Fibroblast of lung (primary cell): ENCODE measurements around the gene MOSPD3. TPM values are rescaled to one million over a fixed set of nuclear protein-coding genes. Genes with fewer than 3 reads are reported as not detected.

Experiments used
- DNase-seq, 2 donors: peaks; one replicate each; pipeline versions ENCODE4 v3.0.0 to v3.0.0-alpha.2; 2010; ENCODE audit warnings: low read depth in 2 of 2
- H2AFZ ChIP-seq: 2 replicates; pipeline ENCODE4 v1.5.1; 2012; ENCODE audit warnings: low read length, control low read depth, inconsistent platforms
- H3K27ac ChIP-seq: 2 replicates; pipeline ENCODE4 v1.5.1; 2011; ENCODE audit warnings: low read length, control low read depth; ENCODE audit not compliant: insufficient read depth
- H3K27me3 ChIP-seq: 2 replicates; pipeline ENCODE4 v1.5.1; 2011; ENCODE audit warnings: mild to moderate bottlenecking, low read length; ENCODE audit not compliant: control insufficient read depth, insufficient read depth
- H3K36me3 ChIP-seq: 2 replicates; pipeline ENCODE4 v1.5.1; 2011; ENCODE audit warnings: low read length; ENCODE audit not compliant: control insufficient read depth, insufficient read depth
- H3K4me1 ChIP-seq: 2 replicates; pipeline ENCODE4 v1.5.1; 2011; ENCODE audit warnings: low read length; ENCODE audit not compliant: control insufficient read depth, insufficient read depth; ENCODE audit errors: extremely low read depth
- H3K4me2 ChIP-seq: 2 replicates; pipeline ENCODE4 v1.5.1; 2011; ENCODE audit warnings: low read length, control low read depth; ENCODE audit not compliant: insufficient read depth; ENCODE audit errors: extremely low read depth
- H3K4me3 ChIP-seq, 4 experiments: fragments of 200-600 bp in 1 of 4; sonication (generic) in 1 of 4; replicated peaks in 1 of 4; 2 replicates each; pipeline ENCODE4 v1.5.1; 2011 to 2016; ENCODE audit warnings: low read length in 4 of 4, low read depth in 3 of 4, mild to moderate bottlenecking in 3 of 4, control low read depth in 2 of 4, inconsistent platforms in 1 of 4, mixed read lengths in 1 of 4; ENCODE audit not compliant: insufficient read depth in 1 of 4; ENCODE audit errors: control extremely low read depth in 1 of 4
- H3K79me2 ChIP-seq: 2 replicates; pipeline ENCODE4 v1.5.1; 2012; ENCODE audit warnings: mild to moderate bottlenecking, low read length, inconsistent platforms; ENCODE audit not compliant: control insufficient read depth, insufficient read depth
- H3K9ac ChIP-seq: 2 replicates; pipeline ENCODE4 v1.5.1; 2011; ENCODE audit warnings: mild to moderate bottlenecking, low read length, control low read depth; ENCODE audit not compliant: insufficient read depth
- H3K9me3 ChIP-seq: 2 replicates; pipeline ENCODE4 v1.5.1; 2012; ENCODE audit warnings: low read depth, low read length; ENCODE audit not compliant: control insufficient read depth, insufficient read depth
- H4K20me1 ChIP-seq: 2 replicates; pipeline ENCODE4 v1.5.1; 2011; ENCODE audit warnings: low read length; ENCODE audit not compliant: control insufficient read depth, insufficient read depth; ENCODE audit errors: extremely low read depth
- EZH2 ChIP-seq: IDR thresholded peaks from 2 replicates; pipeline ENCODE4 v1.5.1; 2012; ENCODE audit warnings: low read length, control low read depth, mild to moderate bottlenecking; ENCODE audit errors: missing control alignments
- polyA plus RNA-seq, 2 donors: library from polyadenylated mRNA; depleted of rRNA in 1 of 2; stranded (reverse) in 1 of 2; unstranded in 1 of 2; fragments of >200 nt; gene quantifications; 2 replicates each; pipeline ENCODE4 v1.2.1, GENCODE V29; 2011 to 2012; ENCODE audit warnings: missing spikeins in 1 of 2
- total RNA-seq: library from RNA; depleted of rRNA; stranded (reverse); fragments of >200 nt; gene quantifications from 2 replicates; pipeline ENCODE4 v1.2.1, GENCODE V29; 2014
- TF ChIP-seq, protein P1 (sequence below), 2 donors: IDR thresholded peaks in 1 of 2; conservative IDR thresholded peaks in 1 of 2; 1 replicate in 1 of 2; 2 replicates in 1 of 2; pipeline ENCODE4 v1.5.1; 2011 to 2012; ENCODE audit warnings: low read length in 2 of 2, control low read depth in 1 of 2, inconsistent platforms in 1 of 2, low read depth in 1 of 2, mild to moderate bottlenecking in 1 of 2

The MOSPD3 gene
- total and polyA plus RNA-seq, 2 donors (not counting 1 experiment from before 2014, with no cell fraction given), result 5.9 to 12.8 TPM

DNA sequence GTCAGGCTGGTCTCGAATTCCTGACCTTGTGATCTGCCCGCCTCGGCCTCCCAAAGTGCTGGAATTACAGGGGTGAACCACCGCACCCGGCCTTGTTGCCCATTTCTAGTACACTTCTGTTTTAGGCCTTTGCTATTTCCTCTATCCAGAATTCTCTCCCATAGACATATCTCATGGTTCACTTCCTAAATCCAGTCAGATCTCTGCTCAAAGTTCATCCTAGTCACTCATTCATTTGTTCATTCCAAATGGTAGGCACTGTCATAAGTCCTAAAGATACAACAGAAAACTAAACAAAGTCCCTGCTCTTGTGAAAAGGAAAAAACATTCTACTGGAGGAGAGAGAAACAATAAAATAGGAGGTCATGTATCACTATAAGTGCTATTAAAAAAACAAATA is 2.4 kb upstream of the MOSPD3 start:
- Histone ChIP-seq H3K27ac (no peak overlapping the region), H3K4me2 (no peak overlapping the region), H3K9me3 (no peaks in the 10 kb centered on the region), H4K20me1 (no peaks in the 10 kb centered on the region), H3K9ac (no peak overlapping the region), H3K4me3 (no peak overlapping the region), H3K4me1 (peaks cover 2% of the 10 kb centered on the region), H2AFZ (no peak overlapping the region), H3K27me3 (no peaks in the 10 kb centered on the region), H3K79me2 (peaks cover 4% of the 10 kb centered on the region), H3K36me3 (peaks cover 19% of the 10 kb centered on the region)
- TF ChIP-seq, protein P1, sequence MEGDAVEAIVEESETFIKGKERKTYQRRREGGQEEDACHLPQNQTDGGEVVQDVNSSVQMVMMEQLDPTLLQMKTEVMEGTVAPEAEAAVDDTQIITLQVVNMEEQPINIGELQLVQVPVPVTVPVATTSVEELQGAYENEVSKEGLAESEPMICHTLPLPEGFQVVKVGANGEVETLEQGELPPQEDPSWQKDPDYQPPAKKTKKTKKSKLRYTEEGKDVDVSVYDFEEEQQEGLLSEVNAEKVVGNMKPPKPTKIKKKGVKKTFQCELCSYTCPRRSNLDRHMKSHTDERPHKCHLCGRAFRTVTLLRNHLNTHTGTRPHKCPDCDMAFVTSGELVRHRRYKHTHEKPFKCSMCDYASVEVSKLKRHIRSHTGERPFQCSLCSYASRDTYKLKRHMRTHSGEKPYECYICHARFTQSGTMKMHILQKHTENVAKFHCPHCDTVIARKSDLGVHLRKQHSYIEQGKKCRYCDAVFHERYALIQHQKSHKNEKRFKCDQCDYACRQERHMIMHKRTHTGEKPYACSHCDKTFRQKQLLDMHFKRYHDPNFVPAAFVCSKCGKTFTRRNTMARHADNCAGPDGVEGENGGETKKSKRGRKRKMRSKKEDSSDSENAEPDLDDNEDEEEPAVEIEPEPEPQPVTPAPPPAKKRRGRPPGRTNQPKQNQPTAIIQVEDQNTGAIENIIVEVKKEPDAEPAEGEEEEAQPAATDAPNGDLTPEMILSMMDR (conservative IDR thresholded peaks at IDR 0.05 in 1 of 2, IDR thresholded peaks at IDR 0.05 in 1 of 2; ENCODE audit: low read depth in 1 of 2, low read length in 2 of 2), result no peak
- no peak for TF ChIP-seq EZH2
- no peak for DNase-seq

DNA sequence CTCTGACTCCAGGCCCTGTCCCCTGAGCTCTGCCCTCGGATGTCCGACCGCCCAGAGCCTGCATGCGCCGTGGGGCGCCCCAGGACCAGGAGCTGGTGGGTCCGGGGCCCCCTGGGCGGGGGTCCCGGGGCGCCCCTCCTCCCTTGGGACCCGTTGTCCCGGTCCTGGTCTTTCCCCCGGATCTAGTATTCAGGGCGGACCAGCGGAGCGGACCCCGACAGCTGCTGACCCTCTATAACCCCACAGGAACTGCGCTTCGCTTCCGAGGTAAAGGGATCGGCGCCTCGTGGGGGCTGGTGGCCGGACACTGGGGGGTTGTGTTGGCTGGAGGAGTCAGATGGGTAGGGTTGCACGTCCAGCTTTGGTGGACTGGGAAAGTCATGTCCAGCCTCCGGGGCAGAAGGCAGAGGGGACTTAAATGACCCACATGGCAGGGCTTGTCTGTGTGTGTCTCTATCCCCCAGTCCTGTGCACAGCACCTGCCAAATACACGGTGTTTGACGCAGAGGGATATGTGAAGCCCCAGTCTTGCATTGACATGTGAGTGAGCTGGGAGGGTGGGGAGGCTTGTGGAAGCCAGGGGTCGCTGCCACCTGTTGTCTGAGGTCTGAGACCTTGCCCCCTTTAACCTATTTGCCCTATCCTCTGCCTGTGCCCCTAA is 520 bp downstream of the MOSPD3 start:
- no peak for DNase-seq
- no peaks in the 10 kb centered on the region for H3K27me3 ChIP-seq
- peak overlapping the region; percentile 60 for H3K9ac ChIP-seq
- no peak overlapping the region for H3K27ac ChIP-seq
- peak overlapping the region; percentile 43 for H2AFZ ChIP-seq
- no peaks in the 10 kb centered on the region for H4K20me1 ChIP-seq
- no peaks in the 10 kb centered on the region for H3K4me1 ChIP-seq
- H3K4me3 ChIP-seq, result peak overlapping the region; percentile 57 to 89 (median 80)
- TF ChIP-seq EZH2, result no peak
- TF ChIP-seq, protein P1 (conservative IDR thresholded peaks at IDR 0.05 in 1 of 2, IDR thresholded peaks at IDR 0.05 in 1 of 2; ENCODE audit: low read depth in 1 of 2, low read length in 2 of 2), result peak in 1 of 2 donors; percentile 10
- no peaks in the 10 kb centered on the region for H3K79me2 ChIP-seq
- no peaks in the 10 kb centered on the region for H3K9me3 ChIP-seq
- peak overlapping the region; percentile 73 for H3K4me2 ChIP-seq
- peaks cover 2% of the 10 kb centered on the region for H3K36me3 ChIP-seq

DNA sequence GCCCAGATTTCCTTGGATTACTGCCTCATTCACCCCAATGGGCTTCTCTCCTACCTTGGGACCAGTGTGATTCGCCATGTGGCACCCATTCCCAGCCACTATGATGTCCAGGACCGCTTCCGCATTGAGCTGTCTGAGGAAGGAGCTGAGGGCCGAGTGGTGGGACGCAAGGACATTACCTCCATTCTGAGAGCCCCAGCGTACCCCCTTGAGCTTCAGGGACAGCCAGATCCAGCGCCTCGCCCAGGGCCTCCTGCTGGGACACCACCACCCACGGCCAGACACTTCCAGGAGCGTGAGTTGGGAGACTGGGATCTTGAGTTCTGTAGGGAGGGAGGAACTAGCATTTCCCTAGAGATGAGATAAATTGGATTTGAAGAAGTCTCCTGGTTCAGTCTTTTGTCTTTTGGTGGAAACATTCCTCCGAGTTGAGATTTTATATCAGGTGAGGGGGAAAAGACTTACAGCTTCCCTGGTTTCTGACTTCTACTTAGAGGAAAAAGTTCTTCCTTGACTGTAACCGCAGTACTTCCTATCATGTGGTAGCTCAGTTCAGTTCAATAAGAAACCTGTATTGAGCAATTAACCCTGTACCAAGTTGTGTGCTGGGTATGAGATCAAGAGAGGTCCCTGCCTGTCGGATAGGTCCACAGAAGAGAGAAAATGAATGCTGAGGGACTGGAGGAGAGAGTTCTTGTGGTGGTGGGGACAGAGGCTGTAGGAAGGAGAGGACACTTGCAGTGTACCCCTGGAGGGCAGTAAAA is 1.3 kb downstream of the MOSPD3 start:
- no peaks in the 10 kb centered on the region for H3K79me2 ChIP-seq
- H4K20me1 ChIP-seq, result no peaks in the 10 kb centered on the region
- TF ChIP-seq, protein P1 (conservative IDR thresholded peaks at IDR 0.05 in 1 of 2, IDR thresholded peaks at IDR 0.05 in 1 of 2; ENCODE audit: low read depth in 1 of 2, low read length in 2 of 2), result no peak
- TF ChIP-seq EZH2, result no peak
- H3K9me3 ChIP-seq, result no peaks in the 10 kb centered on the region
- H3K4me2 ChIP-seq, result peak overlapping the region; percentile 73
- H3K4me3 ChIP-seq, result peak overlapping the region in 2 of 4 experiments; percentile 88 to 89
- H3K36me3 ChIP-seq, result no peaks in the 10 kb centered on the region
- H3K27ac ChIP-seq, result no peak overlapping the region
- H3K4me1 ChIP-seq, result no peaks in the 10 kb centered on the region
- no peak for DNase-seq
- no peak overlapping the region for H2AFZ ChIP-seq
- no peak overlapping the region for H3K9ac ChIP-seq
- no peaks in the 10 kb centered on the region for H3K27me3 ChIP-seq
